H1 (cell line): Measurements from ENCODE around the gene THBS1. TPM values are rescaled to one million over a fixed set of nuclear protein-coding genes. Genes with fewer than 3 reads are reported as not detected.

Experiments
- CTCF ChIA-PET: fragments of 300-600 bp; sonication (Branson Sonifier 250); formaldehyde crosslinking; loops from one replicate; lab custom pipeline; 2021; ENCODE audit not compliant: partially characterized antibody; lab: Charles Lee
- POLR2A ChIA-PET: fragments of 300-600 bp; sonication (Branson Sonifier 250); formaldehyde crosslinking; loops from one replicate; lab custom pipeline; 2021; ENCODE audit warnings: inconsistent platforms; ENCODE audit not compliant: partially characterized antibody; lab: Charles Lee
- DNase-seq, 2 experiments: peaks; one replicate each; pipeline versions ENCODE4 v3.0.0 to v3.0.0-alpha.2; 2010 to 2022; ENCODE audit warnings: low spot score in 2 of 2, low read depth in 1 of 2, mixed read lengths in 1 of 2
- FAIRE-seq: peaks from 2 replicates; lab custom pipeline; 2011; peaks lifted over from hg19 to GRCh38; lab: Jason Lieb, UNC
- H2AFZ ChIP-seq: 2 replicates; pipeline ENCODE4 v1.8.1; 2012; ENCODE audit warnings: low read length, inconsistent platforms
- H2AK5ac ChIP-seq: 2 replicates; pipeline ENCODE4 v1.6.1; 2013; ENCODE audit warnings: low read depth, low read length
- H2BK120ac ChIP-seq: replicated peaks from 2 replicates; pipeline ENCODE3; 2013; ENCODE audit warnings: low read depth, low read length, inconsistent platforms
- H2BK12ac ChIP-seq: 2 replicates; pipeline ENCODE4 v1.6.1; 2013; ENCODE audit warnings: low read depth, low read length
- H2BK15ac ChIP-seq: 2 replicates; pipeline ENCODE4 v1.6.1; 2013; ENCODE audit warnings: low read length
- H2BK20ac ChIP-seq: 2 replicates; pipeline ENCODE4 v1.6.1; 2013; ENCODE audit warnings: low read length
- H2BK5ac ChIP-seq: 2 replicates; pipeline ENCODE4 v1.6.1; 2013; ENCODE audit warnings: low read depth, low read length
- H3K14ac ChIP-seq: 2 replicates; pipeline ENCODE4 v1.6.1; 2013; ENCODE audit warnings: inconsistent platforms; ENCODE audit not compliant: insufficient read length
- H3K18ac ChIP-seq: 2 replicates; pipeline ENCODE4 v1.6.1; 2013; ENCODE audit warnings: low read length; ENCODE audit errors: extremely low read depth
- H3K23ac ChIP-seq: 2 replicates; pipeline ENCODE4 v1.6.1; 2013; ENCODE audit warnings: inconsistent platforms; ENCODE audit not compliant: insufficient read length
- H3K23me2 ChIP-seq: 2 replicates; pipeline ENCODE4 v1.6.1; 2013; ENCODE audit warnings: low read depth, low read length
- H3K27ac ChIP-seq: 2 replicates; pipeline ENCODE4 v1.6.1; 2011; ENCODE audit warnings: low read depth, low read length, inconsistent platforms
- H3K27me3 ChIP-seq, 4 experiments: replicated peaks in 1 of 4; 1 replicate in 1 of 4; 2 replicates in 3 of 4; pipeline versions ENCODE4 v1.6.1 to v1.8.1; 2011 to 2013; ENCODE audit warnings: low read length in 3 of 4, mild to moderate bottlenecking in 3 of 4, inconsistent platforms in 2 of 4, mixed read lengths in 2 of 4, moderate library complexity in 1 of 4; ENCODE audit not compliant: control insufficient read depth in 3 of 4, insufficient read depth in 3 of 4; ENCODE audit errors: extremely low read depth in 1 of 4
- H3K36me3 ChIP-seq, 4 experiments: 2 replicates each; pipeline versions ENCODE4 v1.6.1 to v1.8.1; 2011 to 2013; ENCODE audit warnings: mild to moderate bottlenecking in 4 of 4, low read length in 3 of 4, moderate library complexity in 2 of 4, control low read depth in 1 of 4, inconsistent platforms in 1 of 4; ENCODE audit not compliant: insufficient read depth in 4 of 4, control insufficient read depth in 2 of 4
- H3K4ac ChIP-seq: replicated peaks from 2 replicates; pipeline ENCODE3; 2013; ENCODE audit warnings: low read length, low read depth, mixed read lengths, inconsistent platforms; ENCODE audit not compliant: insufficient read length
- H3K4me1 ChIP-seq, 4 experiments: replicated peaks in 1 of 4; 1 replicate in 1 of 4; 2 replicates in 3 of 4; pipeline versions ENCODE4 v1.6.1 to v1.8.1; 2011 to 2013; ENCODE audit warnings: low read length in 3 of 4, inconsistent platforms in 2 of 4, mixed read lengths in 1 of 4; ENCODE audit not compliant: insufficient read depth in 4 of 4, control insufficient read depth in 3 of 4
- H3K4me2 ChIP-seq, 2 experiments: 2 replicates each; pipeline versions ENCODE4 v1.6.1 to v1.8.1; 2011 to 2013; ENCODE audit warnings: low read depth in 2 of 2, low read length in 2 of 2, control low read depth in 1 of 2, inconsistent platforms in 1 of 2, mild to moderate bottlenecking in 1 of 2; ENCODE audit not compliant: insufficient read depth in 1 of 2
- H3K4me3 ChIP-seq, 4 experiments: fragments of 200-600, 300-600 bp in 1 of 4; sonication (generic), shearing (Covaris generic), sonication (Bioruptor Twin) in 1 of 4; 2 replicates each; pipeline versions ENCODE4 v1.5.1 to v1.8.1; 2011 to 2016; ENCODE audit warnings: low read length in 4 of 4, low read depth in 3 of 4, control low read depth in 2 of 4, inconsistent platforms in 2 of 4, mild to moderate bottlenecking in 2 of 4, mixed read lengths in 1 of 4, moderate library complexity in 1 of 4; ENCODE audit not compliant: insufficient read depth in 2 of 4; ENCODE audit errors: extremely low read depth in 1 of 4
- H3K56ac ChIP-seq: replicated peaks from 2 replicates; pipeline ENCODE3; 2013; ENCODE audit warnings: low read depth, mild to moderate bottlenecking, mixed read lengths, low read length, inconsistent platforms; ENCODE audit not compliant: insufficient read length
- H3K79me1 ChIP-seq: 2 replicates; pipeline ENCODE4 v1.6.1; 2013; ENCODE audit warnings: low read depth, low read length, control low read depth
- H3K79me2 ChIP-seq, 2 experiments: 2 replicates each; pipeline versions ENCODE4 v1.6.1 to v1.8.1; 2012 to 2013; ENCODE audit warnings: low read length in 2 of 2, mild to moderate bottlenecking in 2 of 2, inconsistent platforms in 1 of 2; ENCODE audit not compliant: insufficient read depth in 2 of 2, control insufficient read depth in 1 of 2
- H3K9ac ChIP-seq, 4 experiments: replicated peaks in 1 of 4; 1 replicate in 1 of 4; 2 replicates in 3 of 4; pipeline versions ENCODE4 v1.6.1 to v1.8.1; 2011 to 2013; ENCODE audit warnings: low read depth in 3 of 4, low read length in 3 of 4, control low read depth in 2 of 4, mild to moderate bottlenecking in 2 of 4, moderate library complexity in 2 of 4, inconsistent platforms in 1 of 4; ENCODE audit errors: extremely low read depth in 1 of 4
- H3K9me3 ChIP-seq, 2 experiments: 2 replicates each; pipeline versions ENCODE4 v1.6.1 to v1.8.1; 2012 to 2013; ENCODE audit warnings: mild to moderate bottlenecking in 2 of 2, moderate library complexity in 2 of 2, control low read depth in 1 of 2, inconsistent platforms in 1 of 2, low read depth in 1 of 2, low read length in 1 of 2, mixed read lengths in 1 of 2; ENCODE audit not compliant: insufficient read depth in 2 of 2
- H4K20me1 ChIP-seq, 2 experiments: replicated peaks in 1 of 2; 2 replicates each; pipeline versions ENCODE3 to v1.8.1; 2011 to 2013; ENCODE audit warnings: inconsistent platforms in 2 of 2, low read length in 2 of 2, mild to moderate bottlenecking in 1 of 2; ENCODE audit not compliant: insufficient read depth in 2 of 2, control insufficient read depth in 1 of 2
- H4K5ac ChIP-seq: 2 replicates; pipeline ENCODE4 v1.6.1; 2013; ENCODE audit warnings: low read length, low read depth, mixed read lengths, inconsistent platforms; ENCODE audit not compliant: insufficient read length
- H4K8ac ChIP-seq: 2 replicates; pipeline ENCODE4 v1.8.0; 2013; ENCODE audit warnings: mild to moderate bottlenecking, moderate library complexity, low read length, inconsistent platforms; ENCODE audit not compliant: insufficient read depth; ENCODE audit errors: extremely low read depth
- H4K91ac ChIP-seq: replicated peaks from 2 replicates; pipeline ENCODE3; 2013; ENCODE audit warnings: low read length, mixed read lengths, inconsistent platforms; ENCODE audit not compliant: insufficient read length
- CREB1 ChIP-seq: IDR thresholded peaks from 2 replicates; pipeline ENCODE4 v1.6.1; 2012; ENCODE audit warnings: inconsistent platforms
- CTBP2 ChIP-seq: IDR thresholded peaks from 2 replicates; pipeline ENCODE4 v1.7.0; 2011; ENCODE audit warnings: borderline replicate concordance, mild to moderate bottlenecking, moderate library complexity, mixed read lengths, low read length; ENCODE audit not compliant: insufficient read depth, insufficient read length
- GABPA ChIP-seq: IDR thresholded peaks from 2 replicates; pipeline ENCODE4 v1.6.1; 2011; ENCODE audit warnings: mild to moderate bottlenecking, low read length, moderate library complexity, borderline replicate concordance; ENCODE audit not compliant: insufficient read depth
- KDM4A ChIP-seq: IDR thresholded peaks from one replicate; pipeline ENCODE4 v1.7.1; 2012; ENCODE audit warnings: low read depth, mild to moderate bottlenecking, moderate library complexity, low read length, inconsistent platforms; ENCODE audit not compliant: severe bottlenecking
- MAFK ChIP-seq: IDR thresholded peaks from 2 replicates; pipeline ENCODE4 v1.6.1; 2012; ENCODE audit warnings: low read depth, mild to moderate bottlenecking, improper control_type of control experiment, low read length
- NANOG ChIP-seq: IDR thresholded peaks from 2 replicates; pipeline ENCODE4 v1.6.1; 2011; ENCODE audit warnings: low read length, low read depth, mild to moderate bottlenecking, inconsistent platforms; ENCODE audit not compliant: insufficient read depth, poor library complexity, severe bottlenecking
- POLR2A ChIP-seq, 2 experiments: IDR thresholded peaks; 1 replicate in 1 of 2; 2 replicates in 1 of 2; pipeline ENCODE4 v1.6.1; 2011; ENCODE audit warnings: low read depth in 2 of 2, low read length in 2 of 2, mild to moderate bottlenecking in 2 of 2; ENCODE audit errors: control extremely low read depth in 1 of 2
- RNF2 ChIP-seq: fragments of 200-900, 300-1000 bp; sonication (generic); IDR thresholded peaks from 2 replicates; pipeline ENCODE4 v1.7.1; 2016; ENCODE audit warnings: borderline replicate concordance, low read depth, mild to moderate bottlenecking, antibody characterized with exemption, low read length; ENCODE audit not compliant: poor library complexity, severe bottlenecking; ENCODE audit errors: missing control alignments
- SIRT6 ChIP-seq: IDR thresholded peaks from one replicate; pipeline ENCODE4 v1.7.1; 2012; ENCODE audit warnings: low read length, inconsistent platforms
- TCF12 ChIP-seq: IDR thresholded peaks from 2 replicates; pipeline ENCODE4 v1.6.1; 2011; ENCODE audit warnings: low read depth, mild to moderate bottlenecking, low read length
- TEAD4 ChIP-seq: IDR thresholded peaks from 2 replicates; pipeline ENCODE4 v1.6.1; 2012; ENCODE audit warnings: low read depth, low read length, inconsistent platforms, mixed read lengths
- YY1 ChIP-seq: IDR thresholded peaks from 2 replicates; pipeline ENCODE4 v1.6.1; 2011; ENCODE audit warnings: low read depth, mild to moderate bottlenecking, low read length
- WGBS, 2 experiments: shearing (Covaris generic) in 1 of 2; methylation state at CpG; one replicate each; pipeline versions ENCODE4 v1.1.6 to v1.1.7; 2013 to 2015; ENCODE audit warnings: low lambda C conversion rate in 2 of 2, mixed read lengths in 2 of 2, inconsistent platforms in 1 of 2, low coverage in 1 of 2, missing lambda C conversion rate in 1 of 2; ENCODE audit not compliant: insufficient replicate concordance in 2 of 2, insufficient coverage in 1 of 2, insufficient read length in 1 of 2; ENCODE audit errors: extremely low coverage in 1 of 2, missing lambda C conversion rate in 1 of 2; 5-methylcytosine and 5-hydroxymethylcytosine counted together
- polyA plus RNA-seq, 7 experiments: library from polyadenylated mRNA; depleted of rRNA in 3 of 7; stranded (reverse) in 5 of 7; unstranded in 2 of 7; fragments of >200 nt in 5 of 7; fragments of 200-250 nt in 2 of 7; gene quantifications; 1 replicate in 5 of 7; 2 replicates in 1 of 7; 4 replicates in 1 of 7; pipeline versions ENCODE4 v1.2.1 to v1.2.3, GENCODE V29; 2011 to 2013; ENCODE audit warnings: missing spikeins in 2 of 7, mixed read lengths in 2 of 7
- total RNA-seq: library from RNA; stranded (reverse); fragmentation: NEBNext Ultra II Directional; extraction: Animal tissue kit (Norgen Biotek cat#: 25700); gene quantifications from 2 replicates; pipeline ENCODE4 v1.2.1, GENCODE V29; 2021
- TF ChIP-seq, protein P1 (sequence below): IDR thresholded peaks from 2 replicates; pipeline ENCODE4 v1.6.1; 2011; ENCODE audit warnings: low read length, improper control_type of control experiment

THBS1 gene
- total and polyA plus RNA-seq, 2 of the 8 experiments (the other 6 are each of a cell fraction or from before 2014, with no cell fraction given) = 10.3 to 63.3 TPM

GRCh38 chr15:39623529-39623931, 42.7 kb downstream of the THBS1 start:
- no peak overlapping the region for H3K4me2 ChIP-seq
- TF ChIP-seq GABPA (no peak), CTBP2 (no peak), NANOG (no peak), POLR2A (IDR thresholded peaks at IDR 0.05; ENCODE audit: control extremely low read depth in 1 of 2, low read depth in 2 of 2, low read length in 2 of 2) (no peak), MAFK (no peak), CREB1 (no peak), TCF12 (no peak), RNF2 (no peak), YY1 (no peak), SIRT6 (no peak), TEAD4 (no peak), KDM4A (no peak)
- TF ChIP-seq, protein P1, sequence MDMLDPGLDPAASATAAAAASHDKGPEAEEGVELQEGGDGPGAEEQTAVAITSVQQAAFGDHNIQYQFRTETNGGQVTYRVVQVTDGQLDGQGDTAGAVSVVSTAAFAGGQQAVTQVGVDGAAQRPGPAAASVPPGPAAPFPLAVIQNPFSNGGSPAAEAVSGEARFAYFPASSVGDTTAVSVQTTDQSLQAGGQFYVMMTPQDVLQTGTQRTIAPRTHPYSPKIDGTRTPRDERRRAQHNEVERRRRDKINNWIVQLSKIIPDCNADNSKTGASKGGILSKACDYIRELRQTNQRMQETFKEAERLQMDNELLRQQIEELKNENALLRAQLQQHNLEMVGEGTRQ = no peak

More at GRCh38 chr15:39623529-39623931, 42.7 kb downstream of the THBS1 start:
- no peak overlapping the region for H2BK5ac ChIP-seq
- H3K4ac ChIP-seq = no peak overlapping the region
- 85% methylated on average over 4 of the region's 4 CpGs; no CpG with 5 or more reads in 1 of the 2 experiments for WGBS, 2 experiments
- no peak overlapping the region for H2BK12ac ChIP-seq
- H2BK120ac ChIP-seq = no peak overlapping the region
- no peak overlapping the region for H3K18ac ChIP-seq
- no peaks in the 10 kb centered on the region for H3K9me3 ChIP-seq
- H3K23ac ChIP-seq = no peak overlapping the region
- H2AK5ac ChIP-seq = no peak overlapping the region
- no peak overlapping the region for H3K56ac ChIP-seq
- no peaks in the 10 kb centered on the region for H3K36me3 ChIP-seq
- H4K91ac ChIP-seq = no peak overlapping the region
- H3K27me3 ChIP-seq = no peaks in the 10 kb centered on the region
- H3K27ac ChIP-seq = no peak overlapping the region
- no peak overlapping the region for H3K4me3 ChIP-seq
- H2BK15ac ChIP-seq = no peak overlapping the region
- FAIRE-seq = no peak
- ChIA-PET POLR2A (no interaction called here), CTCF (interaction anchor here (0.9 to 3.7 kb wide), 2 partner anchors 21 to 85 kb away, joined by 3 to 13 read pairs; no protein-coding TSS in a partner anchor)
- no peaks in the 10 kb centered on the region for H3K23me2 ChIP-seq
- DNase-seq = no peak
- no peak overlapping the region for H3K9ac ChIP-seq
- no peak overlapping the region for H2BK20ac ChIP-seq
- H4K8ac ChIP-seq = no peak overlapping the region
- H4K20me1 ChIP-seq = no peaks in the 10 kb centered on the region
- no peaks in the 10 kb centered on the region for H3K79me2 ChIP-seq
- no peak overlapping the region for H3K14ac ChIP-seq
- H3K4me1 ChIP-seq = no peaks in the 10 kb centered on the region; a peak in 2 of 7 replicates
- H4K5ac ChIP-seq = no peak overlapping the region
- H3K79me1 ChIP-seq = no peaks in the 10 kb centered on the region
- no peak overlapping the region for H2AFZ ChIP-seq
